ENCODE data around the gene NPB.

DNA sequence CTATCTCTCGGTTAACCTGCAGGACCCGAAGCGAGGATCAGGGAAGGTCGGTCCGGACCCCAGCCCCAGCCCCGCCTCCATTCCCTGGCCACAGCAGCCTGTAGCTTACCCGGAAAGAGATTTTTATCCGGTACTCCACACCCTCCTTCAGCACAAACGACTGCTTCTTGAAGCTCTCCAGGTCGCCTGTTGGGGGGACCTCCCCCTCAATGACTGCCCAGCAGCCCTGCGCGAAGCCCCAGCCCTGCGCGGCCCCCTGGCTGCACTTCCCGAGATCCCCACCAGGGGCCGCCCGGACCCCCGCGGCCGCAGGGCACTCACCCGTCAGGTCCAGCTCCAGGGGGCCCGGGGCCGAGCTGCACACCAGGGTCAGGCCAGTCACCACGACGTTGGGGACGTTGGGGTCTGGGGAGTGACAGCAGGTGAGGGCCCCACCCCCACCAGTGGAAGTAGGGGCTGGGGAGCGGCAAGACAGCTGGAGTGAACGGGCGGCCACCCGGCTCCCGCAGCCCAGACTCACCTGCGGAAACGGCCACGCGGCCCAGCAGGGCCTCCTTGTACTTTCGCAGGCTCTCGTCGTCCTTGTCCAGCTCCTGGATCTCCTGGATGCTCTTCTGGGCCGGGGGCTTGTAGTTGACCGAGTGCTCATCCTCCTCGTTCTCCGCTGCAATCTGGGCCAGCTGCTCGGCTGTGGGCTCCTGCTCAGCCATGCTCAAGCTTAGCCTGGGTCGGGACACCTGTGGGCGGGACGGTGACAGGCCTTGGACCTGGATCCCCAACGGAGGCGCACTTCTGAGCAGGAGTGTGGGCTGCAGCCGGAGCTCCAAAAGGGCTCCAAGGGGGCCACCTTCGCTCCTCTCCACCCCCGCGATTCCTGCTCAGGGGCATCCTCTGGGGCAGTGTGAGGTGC is 32.6 kb upstream of the NPB start:
- TF ChIP-seq, protein P1, sequence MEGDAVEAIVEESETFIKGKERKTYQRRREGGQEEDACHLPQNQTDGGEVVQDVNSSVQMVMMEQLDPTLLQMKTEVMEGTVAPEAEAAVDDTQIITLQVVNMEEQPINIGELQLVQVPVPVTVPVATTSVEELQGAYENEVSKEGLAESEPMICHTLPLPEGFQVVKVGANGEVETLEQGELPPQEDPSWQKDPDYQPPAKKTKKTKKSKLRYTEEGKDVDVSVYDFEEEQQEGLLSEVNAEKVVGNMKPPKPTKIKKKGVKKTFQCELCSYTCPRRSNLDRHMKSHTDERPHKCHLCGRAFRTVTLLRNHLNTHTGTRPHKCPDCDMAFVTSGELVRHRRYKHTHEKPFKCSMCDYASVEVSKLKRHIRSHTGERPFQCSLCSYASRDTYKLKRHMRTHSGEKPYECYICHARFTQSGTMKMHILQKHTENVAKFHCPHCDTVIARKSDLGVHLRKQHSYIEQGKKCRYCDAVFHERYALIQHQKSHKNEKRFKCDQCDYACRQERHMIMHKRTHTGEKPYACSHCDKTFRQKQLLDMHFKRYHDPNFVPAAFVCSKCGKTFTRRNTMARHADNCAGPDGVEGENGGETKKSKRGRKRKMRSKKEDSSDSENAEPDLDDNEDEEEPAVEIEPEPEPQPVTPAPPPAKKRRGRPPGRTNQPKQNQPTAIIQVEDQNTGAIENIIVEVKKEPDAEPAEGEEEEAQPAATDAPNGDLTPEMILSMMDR (IDR thresholded peaks at IDR 0.05): peak; percentile 98
- peak; percentile 12; the same call in 1 of the 2 replicates for TF ChIP-seq POLR2AphosphoS5 (IDR thresholded peaks at IDR 0.05; ENCODE audit: low read depth, low read length)
- no peak for TF ChIP-seq FOXM1 (IDR thresholded peaks at IDR 0.05; ENCODE audit: low read depth)
- TF ChIP-seq JUND (IDR thresholded peaks at IDR 0.05): peak; percentile 8; the same call in 1 of the 2 replicates
